ENCODE results near the gene USP3.

DNA sequence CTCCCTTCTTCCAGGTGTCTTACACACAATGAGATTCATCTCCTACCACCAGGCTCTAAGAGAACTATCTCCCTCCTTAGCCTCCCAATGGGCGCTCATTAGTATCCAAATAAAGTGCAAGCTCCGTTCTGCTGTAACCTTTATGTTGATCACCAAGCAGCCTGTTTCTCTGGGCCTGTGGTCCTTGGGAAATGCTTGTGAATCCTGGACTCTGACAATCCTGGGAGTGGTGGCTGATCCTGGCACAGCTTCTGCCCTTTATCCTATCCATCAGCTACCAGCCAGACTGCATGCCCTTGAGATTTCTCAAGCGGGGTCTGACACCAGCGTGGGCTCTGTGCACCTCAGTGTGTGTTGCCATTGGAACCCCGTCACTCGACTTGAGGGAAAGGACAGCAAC lies 26.1 kb upstream of the USP3 start:
- TF ChIP-seq POLR2AphosphoS5 (IDR thresholded peaks at IDR 0.05; ENCODE audit: low read depth, low read length), result no peak
- no peak for TF ChIP-seq POLR2A (IDR thresholded peaks at IDR 0.05; ENCODE audit: low read depth, low read length)

Measured in GM12891 (cell line).